K562 (cell line): ENCODE measurements around the gene SLFN5. TPM values are rescaled to one million over a fixed set of nuclear protein-coding genes. Genes with fewer than 3 reads are reported as not detected.
A peak's percentile ranks its signal among the peaks of the same experiment; 100 is the strongest.

Experiments used
- ATAC-seq: fragments of 200-7000 bp; cut with Tn5 transposase; 3 replicates; pipeline ENCODE4 v1.9.1; 2020; ENCODE audit warnings: moderate library complexity
- BruUV-seq: library from RNA; stranded (reverse); fragments of 400-500 nt; replicated peaks from 2 replicates; lab custom pipeline; 2021; lab: Mats Ljungman, UMichigan
- CTCF ChIA-PET: fragments of 300-600 bp; formaldehyde crosslinking; extraction: SDS; loops from one replicate; lab custom pipeline; 2021; ENCODE audit warnings: low intra/inter-chr PET ratio; lab: Yijun Ruan, JAX
- POLR2A ChIA-PET: fragments of 300-600, 350-650 bp; sonication (Branson Sonifier 250); formaldehyde crosslinking; extraction: SDS; loops from one replicate; lab custom pipeline; 2021; ENCODE audit warnings: antibody characterized with exemption, inconsistent platforms; lab: Yijun Ruan, JAX
- DNase-seq, 4 experiments: peaks; one replicate each; pipeline versions ENCODE4 v3.0.0 to v3.0.0-alpha.2; 2011 to 2018; ENCODE audit warnings: low spot score in 3 of 4, mixed read lengths in 3 of 4; ENCODE audit errors: extremely low read depth in 1 of 4
- FAIRE-seq: peaks from 2 replicates; lab custom pipeline; 2011; peaks lifted over from hg19 to GRCh38; lab: Jason Lieb, UNC
- H2AFZ ChIP-seq: 2 replicates; pipeline ENCODE4 v1.6.0; 2011; ENCODE audit warnings: low read depth, low read length, control low read depth, inconsistent platforms
- H3K27ac ChIP-seq: fragments of 200-600 bp; 3 replicates; pipeline ENCODE4 v1.8.0; 2011; ENCODE audit warnings: low read depth, mild to moderate bottlenecking, control low read depth, inconsistent platforms, low read length, moderate library complexity, mixed read lengths; ENCODE audit errors: extremely low read depth
- H3K27me3 ChIP-seq, 2 experiments: fragments of 300-600 bp in 1 of 2; 2 replicates in 1 of 2; 3 replicates in 1 of 2; pipeline versions ENCODE4 v1.6.0 to v1.8.0; 2011; ENCODE audit warnings: inconsistent platforms in 2 of 2, low read length in 2 of 2, mild to moderate bottlenecking in 1 of 2, mixed read lengths in 1 of 2, moderate library complexity in 1 of 2; ENCODE audit not compliant: control insufficient read depth in 2 of 2, insufficient read depth in 2 of 2
- H3K36me3 ChIP-seq: fragments of 300-600 bp; 3 replicates; pipeline ENCODE4 v1.8.0; 2011; ENCODE audit warnings: mild to moderate bottlenecking, low read length, inconsistent platforms; ENCODE audit not compliant: control insufficient read depth, insufficient read depth
- H3K4me1 ChIP-seq, 2 experiments: fragments of 200-600 bp in 1 of 2; replicated peaks in 1 of 2; 2 replicates in 1 of 2; 3 replicates in 1 of 2; pipeline versions ENCODE4 v1.5.1 to v1.8.0; 2011; ENCODE audit warnings: inconsistent platforms in 2 of 2, low read length in 2 of 2, mild to moderate bottlenecking in 1 of 2, mixed read lengths in 1 of 2, moderate library complexity in 1 of 2; ENCODE audit not compliant: control insufficient read depth in 2 of 2, insufficient read depth in 2 of 2
- H3K4me2 ChIP-seq: 2 replicates; pipeline ENCODE4 v1.6.1; 2011; ENCODE audit warnings: low read length, control low read depth, inconsistent platforms, mixed read lengths; ENCODE audit not compliant: insufficient read depth
- H3K4me3 ChIP-seq: fragments of 200-600 bp; sonication (generic), shearing (Covaris generic); 2 replicates; pipeline ENCODE4 v1.5.1; 2016; ENCODE audit warnings: control low read depth, inconsistent platforms
- H3K79me2 ChIP-seq: fragments of 200-600 bp; 3 replicates; pipeline ENCODE4 v1.8.0; 2011; ENCODE audit warnings: low read length, inconsistent platforms; ENCODE audit not compliant: control insufficient read depth, insufficient read depth
- H3K9ac ChIP-seq, 2 experiments: 2 replicates each; pipeline versions ENCODE4 v1.6.0 to v1.6.1; 2011; ENCODE audit warnings: low read depth in 2 of 2, low read length in 2 of 2, control low read depth in 1 of 2, inconsistent platforms in 1 of 2, mild to moderate bottlenecking in 1 of 2, mixed read lengths in 1 of 2; ENCODE audit not compliant: insufficient read depth in 1 of 2
- H3K9me1 ChIP-seq: one replicate; pipeline ENCODE4 v1.6.0; 2011; ENCODE audit warnings: inconsistent platforms, mild to moderate bottlenecking, low read length, moderate library complexity; ENCODE audit not compliant: control insufficient read depth, insufficient read depth
- H3K9me3 ChIP-seq: replicated peaks from 2 replicates; pipeline ENCODE4 v1.5.1; 2011; ENCODE audit warnings: low read depth, low read length, inconsistent platforms; ENCODE audit not compliant: control insufficient read depth, insufficient read depth
- H4K20me1 ChIP-seq: replicated peaks from 2 replicates; pipeline ENCODE4 v1.6.1; 2011; ENCODE audit warnings: low read length, inconsistent platforms, mixed read lengths; ENCODE audit not compliant: control insufficient read depth, insufficient read depth
- DNMT1 ChIP-seq: fragments of 450-650 bp; IDR thresholded peaks from 2 replicates; pipeline ENCODE4 v1.6.1; 2016; ENCODE audit warnings: antibody characterized with exemption, mild to moderate bottlenecking
- JUND ChIP-seq, 2 experiments: IDR thresholded peaks; 2 replicates in 1 of 2; 3 replicates in 1 of 2; pipeline ENCODE4 v1.6.1; 2011; ENCODE audit warnings: borderline replicate concordance in 2 of 2, low read depth in 2 of 2, low read length in 2 of 2, improper control_type of control experiment in 1 of 2, missing biosample characterization in 1 of 2, missing genetic modification characterization in 1 of 2, missing genetic modification reagents in 1 of 2
- KLF1 ChIP-seq: fragments of 450-650 bp; IDR thresholded peaks from 2 replicates; pipeline ENCODE4 v1.6.1; 2016; ENCODE audit warnings: missing genetic modification characterization, missing compliant biosample characterization
- MTF1 ChIP-seq: fragments of 250-450 bp; sonication (Bioruptor Pico); IDR thresholded peaks from 2 replicates; pipeline ENCODE4 v1.9.0; 2021; ENCODE audit warnings: moderate library complexity, mild to moderate bottlenecking, inconsistent platforms, borderline replicate concordance
- NCOA2 ChIP-seq, 2 experiments: fragments of 450-650 bp; IDR thresholded peaks; 2 replicates each; pipeline ENCODE4 v1.6.1; 2018; ENCODE audit warnings: mild to moderate bottlenecking in 2 of 2, moderate library complexity in 1 of 2; ENCODE audit not compliant: partially characterized antibody in 2 of 2
- ZNF263 ChIP-seq: sonication (generic); formaldehyde crosslinking; IDR thresholded peaks from 2 replicates; pipeline ENCODE4 v1.8.0; 2022; ENCODE audit warnings: mild to moderate bottlenecking, missing genetic modification reagents, borderline replicate concordance
- ZNF444 ChIP-seq: fragments of 250-450 bp; sonication (Bioruptor Pico); IDR thresholded peaks from 2 replicates; pipeline ENCODE4 v1.4.0; 2020; ENCODE audit warnings: mild to moderate bottlenecking, moderate library complexity
- WGBS: fragments of 100-300 bp; shearing (Covaris generic); methylation state at CpG from one replicate; pipeline ENCODE4 v1.1.6; 2016; ENCODE audit warnings: low coverage, mixed read lengths; ENCODE audit not compliant: insufficient coverage; ENCODE audit errors: missing lambda C conversion rate; 5-methylcytosine and 5-hydroxymethylcytosine counted together
- in situ Hi-C: fragments of 300-500 bp; cut with MboI; formaldehyde crosslinking; loops from 4 replicates; pipeline ENCODE4 v1.15.0; 2018; ENCODE audit warnings: inconsistent platforms, mixed read lengths
- intact Hi-C: fragments of 100-400 bp; cut with micrococcal nuclease; formaldehyde crosslinking; loops from 2 replicates; pipeline ENCODE4 v1.14.2; 2022
- polyA plus RNA-seq, 8 experiments: library from polyadenylated mRNA; depleted of rRNA in 4 of 8; stranded (reverse) in 5 of 8; unstranded in 3 of 8; fragments of >200 nt; fragmentation: Nextera tagmentation in 2 of 8; fragmentation: Illumina TruSeq in 1 of 8; extraction: Ambion mirVana in 2 of 8; extraction: Trizol in 1 of 8; gene quantifications; 2 replicates each; pipeline versions ENCODE4 v1.2.1 to v1.2.3, GENCODE V29; 2011 to 2014; ENCODE audit warnings: inconsistent platforms in 1 of 8, missing spikeins in 1 of 8
- total RNA-seq, 7 experiments: library from RNA; depleted of rRNA in 6 of 7; stranded (reverse); fragments of >200 nt in 6 of 7; fragmentation: Illumina TruSeq in 2 of 7; extraction: Trizol in 2 of 7; gene quantifications; 2 replicates each; pipeline versions ENCODE4 v1.2.1 to v1.2.3, GENCODE V29; 2011 to 2021; ENCODE audit warnings: low replicate concordance in 1 of 7

SLFN5 gene
- total and polyA plus RNA-seq, 9 of the 15 experiments (the other 6 are each of a cell fraction or from before 2014, with no cell fraction given): under 0.01 to 0.18 (median 0.04) TPM; not detected in 1

GRCh38 chr17:35212668-35213067 is 30.2 kb upstream of the SLFN5 start (continued):
- TF ChIP-seq ZNF263 (CRISPR knock-in tag) (no peak), KLF1 (tag) (no peak), ZNF444 (CRISPR knock-in tag) (no peak), JUND (IDR thresholded peaks at IDR 0.05; ENCODE audit: borderline replicate concordance, low read depth, low read length) (no peak), JUND (tag; IDR thresholded peaks at IDR 0.05; ENCODE audit: borderline replicate concordance, low read depth, low read length) (no peak), DNMT1 (no peak)
- TF ChIP-seq, all 486 proteins: peak for 0

GRCh38 chr17:35213412-35213940 is 29.4 kb upstream of the SLFN5 start:
- ChIA-PET POLR2A (interaction anchor here (0.9 kb wide), 1 partner anchor 8 kb away, joined by 5 read pairs; no protein-coding TSS in a partner anchor), CTCF (no interaction called here)
- Histone ChIP-seq H3K9ac (no peak overlapping the region), H3K36me3 (no peaks in the 10 kb centered on the region), H4K20me1 (no peaks in the 10 kb centered on the region), H3K27me3 (peaks cover 5 to 14% of the 10 kb centered on the region in 2 experiments; a peak in 2 of 5 replicates), H3K79me2 (no peaks in the 10 kb centered on the region), H3K27ac (no peak overlapping the region), H3K9me1 (no peaks in the 10 kb centered on the region), H3K4me3 (no peak overlapping the region), H3K4me1 (no peaks in the 10 kb centered on the region), H2AFZ (no peak overlapping the region), H3K9me3 (no peaks in the 10 kb centered on the region), H3K4me2 (no peak overlapping the region)
- DNase-seq (no peak), FAIRE-seq (no peak), ATAC-seq (no peak)
- TF ChIP-seq MTF1 (CRISPR knock-in tag) (no peak), NCOA2 (IDR thresholded peaks at IDR 0.05; ENCODE audit: partially characterized antibody in 2 of 2) (peak in 1 of 2 experiments; percentile 67)
- no TSS peak for BruUV-seq
- intact Hi-C loops (no loop called here), in situ Hi-C loops (no loop called here)
- 1% methylated on average over 5 of the region's 5 CpGs for WGBS
